ENCODE data around the gene JUNB. TPM values are rescaled to one million over a fixed set of nuclear protein-coding genes. Genes with fewer than 3 reads are reported as not detected.

Gene JUNB
- total RNA-seq, 1 experiment from 2014 or later = 6.6 TPM

DNA sequence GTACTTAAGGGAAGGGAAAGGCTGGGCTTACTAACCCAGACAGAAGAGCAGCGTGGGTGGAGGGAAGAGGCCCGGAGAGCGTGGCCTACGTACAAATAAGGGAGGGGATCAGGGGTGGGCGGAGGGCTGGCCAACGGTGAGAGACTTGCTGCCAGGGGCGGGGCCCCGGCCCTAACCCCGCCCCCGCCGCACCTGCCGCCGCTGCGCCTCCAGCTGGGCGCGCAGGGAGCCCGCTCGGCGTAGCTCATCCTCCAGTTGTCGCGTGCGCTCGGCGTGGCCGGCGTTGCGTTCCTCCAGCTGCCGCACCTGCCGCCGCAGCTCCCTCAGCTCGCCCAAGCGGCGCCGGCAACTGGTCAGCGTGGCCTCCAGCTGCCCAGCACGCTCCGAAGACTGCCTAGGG is 21.6 kb upstream of the JUNB start (continued):
- TF ChIP-seq, protein P1, sequence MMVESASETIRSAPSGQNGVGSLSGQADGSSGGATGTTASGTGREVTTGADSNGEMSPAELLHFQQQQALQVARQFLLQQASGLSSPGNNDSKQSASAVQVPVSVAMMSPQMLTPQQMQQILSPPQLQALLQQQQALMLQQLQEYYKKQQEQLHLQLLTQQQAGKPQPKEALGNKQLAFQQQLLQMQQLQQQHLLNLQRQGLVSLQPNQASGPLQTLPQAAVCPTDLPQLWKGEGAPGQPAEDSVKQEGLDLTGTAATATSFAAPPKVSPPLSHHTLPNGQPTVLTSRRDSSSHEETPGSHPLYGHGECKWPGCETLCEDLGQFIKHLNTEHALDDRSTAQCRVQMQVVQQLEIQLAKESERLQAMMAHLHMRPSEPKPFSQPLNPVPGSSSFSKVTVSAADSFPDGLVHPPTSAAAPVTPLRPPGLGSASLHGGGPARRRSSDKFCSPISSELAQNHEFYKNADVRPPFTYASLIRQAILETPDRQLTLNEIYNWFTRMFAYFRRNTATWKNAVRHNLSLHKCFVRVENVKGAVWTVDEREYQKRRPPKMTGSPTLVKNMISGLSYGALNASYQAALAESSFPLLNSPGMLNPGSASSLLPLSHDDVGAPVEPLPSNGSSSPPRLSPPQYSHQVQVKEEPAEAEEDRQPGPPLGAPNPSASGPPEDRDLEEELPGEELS (CRISPR knock-in tag; IDR thresholded peaks at IDR 0.05) = peak; percentile 91
- TF ChIP-seq, protein P2, sequence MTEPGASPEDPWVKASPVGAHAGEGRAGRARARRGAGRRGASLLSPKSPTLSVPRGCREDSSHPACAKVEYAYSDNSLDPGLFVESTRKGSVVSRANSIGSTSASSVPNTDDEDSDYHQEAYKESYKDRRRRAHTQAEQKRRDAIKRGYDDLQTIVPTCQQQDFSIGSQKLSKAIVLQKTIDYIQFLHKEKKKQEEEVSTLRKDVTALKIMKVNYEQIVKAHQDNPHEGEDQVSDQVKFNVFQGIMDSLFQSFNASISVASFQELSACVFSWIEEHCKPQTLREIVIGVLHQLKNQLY (CRISPR knock-in tag; IDR thresholded peaks at IDR 0.05) = no peak
- TF ChIP-seq GABPB1 (CRISPR knock-in tag; IDR thresholded peaks at IDR 0.05) (no peak), ZNF416 (CRISPR knock-in tag; IDR thresholded peaks at IDR 0.05) (no peak), SMAD4 (CRISPR knock-in tag; IDR thresholded peaks at IDR 0.05) (no peak), NFATC4 (CRISPR knock-in tag; IDR thresholded peaks at IDR 0.05) (no peak), TP53 (CRISPR knock-in tag; IDR thresholded peaks at IDR 0.05) (no peak), PRRX2 (CRISPR knock-in tag; IDR thresholded peaks at IDR 0.05) (no peak), ELF4 (CRISPR knock-in tag; IDR thresholded peaks at IDR 0.05; ENCODE audit: low read depth) (no peak), ETV6 (CRISPR knock-in tag; IDR thresholded peaks at IDR 0.05) (peak; percentile 85), NR2C2 (CRISPR knock-in tag; IDR thresholded peaks at IDR 0.05) (no peak), FOXP1 (CRISPR knock-in tag; IDR thresholded peaks at IDR 0.05; ENCODE audit: borderline replicate concordance) (peak; percentile 59; the same call in 1 of the 2 replicates)
- TF ChIP-seq, protein P3, sequence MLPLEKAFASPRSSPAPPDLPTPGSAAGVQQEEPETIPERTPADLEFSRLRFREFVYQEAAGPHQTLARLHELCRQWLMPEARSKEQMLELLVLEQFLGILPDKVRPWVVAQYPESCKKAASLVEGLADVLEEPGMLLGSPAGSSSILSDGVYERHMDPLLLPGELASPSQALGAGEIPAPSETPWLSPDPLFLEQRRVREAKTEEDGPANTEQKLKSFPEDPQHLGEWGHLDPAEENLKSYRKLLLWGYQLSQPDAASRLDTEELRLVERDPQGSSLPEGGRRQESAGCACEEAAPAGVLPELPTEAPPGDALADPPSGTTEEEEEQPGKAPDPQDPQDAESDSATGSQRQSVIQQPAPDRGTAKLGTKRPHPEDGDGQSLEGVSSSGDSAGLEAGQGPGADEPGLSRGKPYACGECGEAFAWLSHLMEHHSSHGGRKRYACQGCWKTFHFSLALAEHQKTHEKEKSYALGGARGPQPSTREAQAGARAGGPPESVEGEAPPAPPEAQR (CRISPR knock-in tag; IDR thresholded peaks at IDR 0.05) = no peak
- TF ChIP-seq, protein P4, sequence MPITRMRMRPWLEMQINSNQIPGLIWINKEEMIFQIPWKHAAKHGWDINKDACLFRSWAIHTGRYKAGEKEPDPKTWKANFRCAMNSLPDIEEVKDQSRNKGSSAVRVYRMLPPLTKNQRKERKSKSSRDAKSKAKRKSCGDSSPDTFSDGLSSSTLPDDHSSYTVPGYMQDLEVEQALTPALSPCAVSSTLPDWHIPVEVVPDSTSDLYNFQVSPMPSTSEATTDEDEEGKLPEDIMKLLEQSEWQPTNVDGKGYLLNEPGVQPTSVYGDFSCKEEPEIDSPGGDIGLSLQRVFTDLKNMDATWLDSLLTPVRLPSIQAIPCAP (CRISPR knock-in tag; IDR thresholded peaks at IDR 0.05) = peak; percentile 60
- TF ChIP-seq, protein P5, sequence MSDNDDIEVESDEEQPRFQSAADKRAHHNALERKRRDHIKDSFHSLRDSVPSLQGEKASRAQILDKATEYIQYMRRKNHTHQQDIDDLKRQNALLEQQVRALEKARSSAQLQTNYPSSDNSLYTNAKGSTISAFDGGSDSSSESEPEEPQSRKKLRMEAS (CRISPR knock-in tag; IDR thresholded peaks at IDR 0.05) = peak; percentile 93
- TF ChIP-seq, protein P6, sequence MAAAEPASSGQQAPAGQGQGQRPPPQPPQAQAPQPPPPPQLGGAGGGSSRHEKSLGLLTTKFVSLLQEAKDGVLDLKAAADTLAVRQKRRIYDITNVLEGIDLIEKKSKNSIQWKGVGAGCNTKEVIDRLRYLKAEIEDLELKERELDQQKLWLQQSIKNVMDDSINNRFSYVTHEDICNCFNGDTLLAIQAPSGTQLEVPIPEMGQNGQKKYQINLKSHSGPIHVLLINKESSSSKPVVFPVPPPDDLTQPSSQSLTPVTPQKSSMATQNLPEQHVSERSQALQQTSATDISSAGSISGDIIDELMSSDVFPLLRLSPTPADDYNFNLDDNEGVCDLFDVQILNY (CRISPR knock-in tag; IDR thresholded peaks at IDR 0.05) = 0 out of 2 replicates have a peak, but pooled peaks have one; percentile 37
- TF ChIP-seq, protein P7, sequence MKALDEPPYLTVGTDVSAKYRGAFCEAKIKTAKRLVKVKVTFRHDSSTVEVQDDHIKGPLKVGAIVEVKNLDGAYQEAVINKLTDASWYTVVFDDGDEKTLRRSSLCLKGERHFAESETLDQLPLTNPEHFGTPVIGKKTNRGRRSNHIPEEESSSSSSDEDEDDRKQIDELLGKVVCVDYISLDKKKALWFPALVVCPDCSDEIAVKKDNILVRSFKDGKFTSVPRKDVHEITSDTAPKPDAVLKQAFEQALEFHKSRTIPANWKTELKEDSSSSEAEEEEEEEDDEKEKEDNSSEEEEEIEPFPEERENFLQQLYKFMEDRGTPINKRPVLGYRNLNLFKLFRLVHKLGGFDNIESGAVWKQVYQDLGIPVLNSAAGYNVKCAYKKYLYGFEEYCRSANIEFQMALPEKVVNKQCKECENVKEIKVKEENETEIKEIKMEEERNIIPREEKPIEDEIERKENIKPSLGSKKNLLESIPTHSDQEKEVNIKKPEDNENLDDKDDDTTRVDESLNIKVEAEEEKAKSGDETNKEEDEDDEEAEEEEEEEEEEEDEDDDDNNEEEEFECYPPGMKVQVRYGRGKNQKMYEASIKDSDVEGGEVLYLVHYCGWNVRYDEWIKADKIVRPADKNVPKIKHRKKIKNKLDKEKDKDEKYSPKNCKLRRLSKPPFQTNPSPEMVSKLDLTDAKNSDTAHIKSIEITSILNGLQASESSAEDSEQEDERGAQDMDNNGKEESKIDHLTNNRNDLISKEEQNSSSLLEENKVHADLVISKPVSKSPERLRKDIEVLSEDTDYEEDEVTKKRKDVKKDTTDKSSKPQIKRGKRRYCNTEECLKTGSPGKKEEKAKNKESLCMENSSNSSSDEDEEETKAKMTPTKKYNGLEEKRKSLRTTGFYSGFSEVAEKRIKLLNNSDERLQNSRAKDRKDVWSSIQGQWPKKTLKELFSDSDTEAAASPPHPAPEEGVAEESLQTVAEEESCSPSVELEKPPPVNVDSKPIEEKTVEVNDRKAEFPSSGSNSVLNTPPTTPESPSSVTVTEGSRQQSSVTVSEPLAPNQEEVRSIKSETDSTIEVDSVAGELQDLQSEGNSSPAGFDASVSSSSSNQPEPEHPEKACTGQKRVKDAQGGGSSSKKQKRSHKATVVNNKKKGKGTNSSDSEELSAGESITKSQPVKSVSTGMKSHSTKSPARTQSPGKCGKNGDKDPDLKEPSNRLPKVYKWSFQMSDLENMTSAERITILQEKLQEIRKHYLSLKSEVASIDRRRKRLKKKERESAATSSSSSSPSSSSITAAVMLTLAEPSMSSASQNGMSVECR (CRISPR knock-in tag; IDR thresholded peaks at IDR 0.05; ENCODE audit: borderline replicate concordance) = peak; percentile 49; the same call in 1 of the 2 replicates

Data from WTC11 (cell line).